RWPE1 (cell line): ENCODE data around the gene TH.

Source experiments
- CTCF ChIA-PET: fragments of 350-600 bp; sonication (Branson Sonifier 250); formaldehyde crosslinking; extraction: SDS; loops from one replicate; lab custom pipeline; 2021; lab: Yijun Ruan, JAX
- POLR2A ChIA-PET: fragments of 400-600 bp; formaldehyde crosslinking; extraction: SDS; loops from one replicate; lab custom pipeline; 2020; ENCODE audit warnings: antibody characterized with exemption; ENCODE audit not compliant: low non-redundant PET; lab: Yijun Ruan, JAX
- DNase-seq: peaks from one replicate; pipeline ENCODE4 v3.0.0; 2012; ENCODE audit warnings: low spot score
- H3K27ac ChIP-seq: fragments of 450-650 bp; 2 replicates; pipeline ENCODE4 v1.5.1; 2017
- CTCF ChIP-seq: fragments of 450-650 bp; conservative IDR thresholded peaks from 2 replicates; pipeline ENCODE4 v1.5.1; 2017; ENCODE audit warnings: low read depth, mild to moderate bottlenecking

Gene TH

GRCh38 chr11:2122222-2122906, 49.3 kb downstream of the TH start:
- no peak for TF ChIP-seq CTCF
- POLR2A ChIA-PET, result no interaction called here
- no peak overlapping the region for H3K27ac ChIP-seq
- CTCF ChIA-PET, result interaction anchor here (0.6 kb wide), 1 partner anchor 86 kb away, joined by 3 read pairs; no protein-coding TSS in a partner anchor
- DNase-seq, result no peak

GRCh38 chr11:2121227-2122130, 50.1 kb downstream of the TH start:
- H3K27ac ChIP-seq, result no peak overlapping the region
- CTCF ChIA-PET, result interaction anchor here (0.7 to 1.0 kb wide), 2 partner anchors 30 to 85 kb away, joined by 4 read pairs; no protein-coding TSS in a partner anchor
- POLR2A ChIA-PET, result no interaction called here
- no peak for TF ChIP-seq CTCF
- DNase-seq, result no peak

- ChIA-PET POLR2A (no interaction called here), CTCF (interaction anchor here (0.6 to 1.0 kb wide), 2 partner anchors 31 to 54 kb away, joined by 4 to 5 read pairs; no protein-coding TSS in a partner anchor)
- TF ChIP-seq CTCF, result no peak
- H3K27ac ChIP-seq, result no peak overlapping the region
- DNase-seq, result no peak
These were observed 51.1 kb downstream of the TH start for GRCh38 chr11:2120359-2121100.

GRCh38 chr11:2118677-2119076, 52.9 kb downstream of the TH start:
- ChIA-PET POLR2A (no interaction called here), CTCF (no interaction called here)
- TF ChIP-seq CTCF, result no peak
- H3K27ac ChIP-seq, result no peak overlapping the region
- no peak for DNase-seq

- no peak for TF ChIP-seq CTCF
- no peak overlapping the region for H3K27ac ChIP-seq
- ChIA-PET CTCF (no interaction called here), POLR2A (no interaction called here)
- no peak for DNase-seq
These were observed 54.9 kb downstream of the TH start for GRCh38 chr11:2116680-2117079.

- DNase-seq, result no peak
- no peak overlapping the region for H3K27ac ChIP-seq
- CTCF ChIA-PET, result interaction anchor here (1.2 kb wide), 1 partner anchor 36 kb away, joined by 10 read pairs; no protein-coding TSS in a partner anchor
- POLR2A ChIA-PET, result no interaction called here
- TF ChIP-seq CTCF, result no peak
These were observed 56.3 kb downstream of the TH start for GRCh38 chr11:2115308-2115707.
